HG02852 (cell line): Measurements from ENCODE around the gene PTPN1.

Experiments
- ATAC-seq: cut with Tn5 transposase; IDR thresholded peaks from one replicate; pipeline ENCODE4 v1.9.1; 2021; ENCODE audit warnings: mild to moderate bottlenecking, moderate library complexity; ENCODE audit not compliant: unreplicated experiment

PTPN1 gene

DNA sequence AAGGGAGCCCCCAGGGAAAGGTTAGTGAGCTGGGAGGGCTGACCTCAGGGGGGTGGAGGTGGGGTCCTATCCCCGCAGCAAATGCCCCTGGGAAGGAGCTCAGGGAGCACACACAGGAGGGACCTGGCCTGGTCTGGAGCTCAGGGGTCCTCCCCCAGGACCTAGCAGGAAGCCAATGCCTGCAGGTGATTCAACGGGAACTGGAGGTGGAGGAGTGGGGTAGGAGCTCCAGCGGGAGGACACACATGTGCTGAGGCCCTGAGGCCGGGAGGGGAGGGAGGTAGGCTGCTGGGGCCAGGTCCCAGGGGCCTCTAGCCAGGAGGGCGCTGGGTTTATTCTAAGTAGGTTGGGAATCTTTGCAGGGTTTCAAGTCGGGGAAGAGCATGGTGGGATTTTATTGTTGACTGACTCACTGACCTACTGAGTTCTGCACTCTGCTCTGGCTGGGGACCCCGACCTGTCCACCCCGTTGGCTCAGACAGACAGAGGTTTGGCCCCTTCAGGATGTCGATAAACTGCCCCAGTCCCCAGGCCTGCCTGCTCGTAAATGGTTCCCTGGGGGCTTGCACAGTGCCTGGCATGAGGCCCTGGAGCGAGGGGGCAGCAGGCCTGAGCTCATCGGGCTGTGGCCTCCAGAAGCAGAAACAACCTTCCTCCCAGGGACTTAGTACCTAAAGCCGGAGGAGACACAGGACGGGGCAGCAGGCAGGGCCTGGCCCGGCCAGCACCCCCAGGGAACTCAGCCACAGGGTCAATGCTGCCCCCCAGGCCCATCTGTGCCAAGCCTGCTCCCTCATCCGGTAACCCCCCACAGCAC is 118.9 kb downstream of the PTPN1 start:
- ATAC-seq: no peak

- no peak for ATAC-seq
Observed at GRCh38 chr20:50629670-50630045, 119.5 kb downstream of the PTPN1 start.

- no peak for ATAC-seq
Observed at GRCh38 chr20:50630578-50631263, 120.5 kb downstream of the PTPN1 start.

DNA sequence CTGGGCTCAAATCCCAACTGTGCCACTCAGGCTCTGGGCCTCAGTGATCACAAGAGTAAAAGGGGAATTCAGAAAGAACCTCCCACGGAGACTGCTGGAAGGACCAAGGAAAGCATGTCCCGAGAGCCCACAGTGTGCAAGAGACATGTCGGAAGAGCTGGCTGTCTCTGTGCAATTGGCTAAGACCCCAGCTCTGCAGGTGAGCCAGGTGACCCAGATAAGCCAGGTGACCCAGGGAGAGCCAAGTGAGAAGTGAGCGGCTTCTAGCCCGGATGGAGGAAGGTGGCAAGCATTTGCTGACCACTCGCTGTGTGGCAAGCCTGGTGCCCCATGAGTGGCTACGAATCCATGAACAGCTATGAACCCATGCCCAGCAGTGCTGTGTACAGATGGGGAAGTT is 122.1 kb downstream of the PTPN1 start:
- ATAC-seq: no peak

DNA sequence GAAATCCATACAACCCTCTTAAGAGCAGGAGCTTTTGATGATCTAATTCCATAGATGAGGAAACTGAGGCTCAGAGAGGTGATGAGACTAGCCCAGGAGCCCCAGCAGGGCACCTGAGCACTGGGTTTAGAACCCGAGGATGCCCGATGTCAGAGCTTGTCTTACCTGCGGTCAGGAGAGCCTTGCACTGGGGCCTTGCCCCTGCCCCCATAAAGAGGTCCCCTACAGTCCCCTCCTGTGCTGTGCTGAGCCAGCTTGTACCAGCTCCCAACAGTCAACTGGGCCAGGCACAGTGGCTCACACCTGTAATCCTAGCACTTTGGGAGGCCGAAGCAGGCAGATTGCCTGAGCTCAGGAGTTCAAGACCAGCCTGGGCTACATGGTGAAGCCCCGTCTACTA is 122.5 kb downstream of the PTPN1 start:
- ATAC-seq: no peak

- ATAC-seq: no peak
Observed at GRCh38 chr20:50633361-50633760, 123.2 kb downstream of the PTPN1 start.

- ATAC-seq: no peak
Observed at GRCh38 chr20:50634191-50634590, 124.0 kb downstream of the PTPN1 start.
